H1 (cell line): ENCODE results near the gene KCTD8. TPM values are rescaled to one million over a fixed set of nuclear protein-coding genes. Genes with fewer than 3 reads are reported as not detected.

Source experiments
- CTCF ChIA-PET: fragments of 300-600 bp; sonication (Branson Sonifier 250); formaldehyde crosslinking; loops from one replicate; lab custom pipeline; 2021; ENCODE audit not compliant: partially characterized antibody; lab: Charles Lee
- POLR2A ChIA-PET: fragments of 300-600 bp; sonication (Branson Sonifier 250); formaldehyde crosslinking; loops from one replicate; lab custom pipeline; 2021; ENCODE audit warnings: inconsistent platforms; ENCODE audit not compliant: partially characterized antibody; lab: Charles Lee
- DNase-seq, 2 experiments: peaks; one replicate each; pipeline versions ENCODE4 v3.0.0 to v3.0.0-alpha.2; 2010 to 2022; ENCODE audit warnings: low spot score in 2 of 2, low read depth in 1 of 2, mixed read lengths in 1 of 2
- FAIRE-seq: peaks from 2 replicates; lab custom pipeline; 2011; peaks lifted over from hg19 to GRCh38; lab: Jason Lieb, UNC
- H2AFZ ChIP-seq: 2 replicates; pipeline ENCODE4 v1.8.1; 2012; ENCODE audit warnings: low read length, inconsistent platforms
- H2AK5ac ChIP-seq: 2 replicates; pipeline ENCODE4 v1.6.1; 2013; ENCODE audit warnings: low read depth, low read length
- H2BK120ac ChIP-seq: replicated peaks from 2 replicates; pipeline ENCODE3; 2013; ENCODE audit warnings: low read depth, low read length, inconsistent platforms
- H2BK12ac ChIP-seq: 2 replicates; pipeline ENCODE4 v1.6.1; 2013; ENCODE audit warnings: low read depth, low read length
- H2BK15ac ChIP-seq: 2 replicates; pipeline ENCODE4 v1.6.1; 2013; ENCODE audit warnings: low read length
- H2BK20ac ChIP-seq: 2 replicates; pipeline ENCODE4 v1.6.1; 2013; ENCODE audit warnings: low read length
- H2BK5ac ChIP-seq: 2 replicates; pipeline ENCODE4 v1.6.1; 2013; ENCODE audit warnings: low read depth, low read length
- H3K14ac ChIP-seq: 2 replicates; pipeline ENCODE4 v1.6.1; 2013; ENCODE audit warnings: inconsistent platforms; ENCODE audit not compliant: insufficient read length
- H3K18ac ChIP-seq: 2 replicates; pipeline ENCODE4 v1.6.1; 2013; ENCODE audit warnings: low read length; ENCODE audit errors: extremely low read depth
- H3K23ac ChIP-seq: 2 replicates; pipeline ENCODE4 v1.6.1; 2013; ENCODE audit warnings: inconsistent platforms; ENCODE audit not compliant: insufficient read length
- H3K23me2 ChIP-seq: 2 replicates; pipeline ENCODE4 v1.6.1; 2013; ENCODE audit warnings: low read depth, low read length
- H3K27ac ChIP-seq: 2 replicates; pipeline ENCODE4 v1.6.1; 2011; ENCODE audit warnings: low read depth, low read length, inconsistent platforms
- H3K27me3 ChIP-seq, 4 experiments: replicated peaks in 1 of 4; 1 replicate in 1 of 4; 2 replicates in 3 of 4; pipeline versions ENCODE4 v1.6.1 to v1.8.1; 2011 to 2013; ENCODE audit warnings: low read length in 3 of 4, mild to moderate bottlenecking in 3 of 4, inconsistent platforms in 2 of 4, mixed read lengths in 2 of 4, moderate library complexity in 1 of 4; ENCODE audit not compliant: control insufficient read depth in 3 of 4, insufficient read depth in 3 of 4; ENCODE audit errors: extremely low read depth in 1 of 4
- H3K36me3 ChIP-seq, 4 experiments: 2 replicates each; pipeline versions ENCODE4 v1.6.1 to v1.8.1; 2011 to 2013; ENCODE audit warnings: mild to moderate bottlenecking in 4 of 4, low read length in 3 of 4, moderate library complexity in 2 of 4, control low read depth in 1 of 4, inconsistent platforms in 1 of 4; ENCODE audit not compliant: insufficient read depth in 4 of 4, control insufficient read depth in 2 of 4
- H3K4ac ChIP-seq: replicated peaks from 2 replicates; pipeline ENCODE3; 2013; ENCODE audit warnings: low read length, low read depth, mixed read lengths, inconsistent platforms; ENCODE audit not compliant: insufficient read length
- H3K4me1 ChIP-seq, 4 experiments: replicated peaks in 1 of 4; 1 replicate in 1 of 4; 2 replicates in 3 of 4; pipeline versions ENCODE4 v1.6.1 to v1.8.1; 2011 to 2013; ENCODE audit warnings: low read length in 3 of 4, inconsistent platforms in 2 of 4, mixed read lengths in 1 of 4; ENCODE audit not compliant: insufficient read depth in 4 of 4, control insufficient read depth in 3 of 4
- H3K4me2 ChIP-seq, 2 experiments: 2 replicates each; pipeline versions ENCODE4 v1.6.1 to v1.8.1; 2011 to 2013; ENCODE audit warnings: low read depth in 2 of 2, low read length in 2 of 2, control low read depth in 1 of 2, inconsistent platforms in 1 of 2, mild to moderate bottlenecking in 1 of 2; ENCODE audit not compliant: insufficient read depth in 1 of 2
- H3K4me3 ChIP-seq, 4 experiments: fragments of 200-600, 300-600 bp in 1 of 4; sonication (generic), shearing (Covaris generic), sonication (Bioruptor Twin) in 1 of 4; 2 replicates each; pipeline versions ENCODE4 v1.5.1 to v1.8.1; 2011 to 2016; ENCODE audit warnings: low read length in 4 of 4, low read depth in 3 of 4, control low read depth in 2 of 4, inconsistent platforms in 2 of 4, mild to moderate bottlenecking in 2 of 4, mixed read lengths in 1 of 4, moderate library complexity in 1 of 4; ENCODE audit not compliant: insufficient read depth in 2 of 4; ENCODE audit errors: extremely low read depth in 1 of 4
- H3K56ac ChIP-seq: replicated peaks from 2 replicates; pipeline ENCODE3; 2013; ENCODE audit warnings: low read depth, mild to moderate bottlenecking, mixed read lengths, low read length, inconsistent platforms; ENCODE audit not compliant: insufficient read length
- H3K79me1 ChIP-seq: 2 replicates; pipeline ENCODE4 v1.6.1; 2013; ENCODE audit warnings: low read depth, low read length, control low read depth
- H3K79me2 ChIP-seq, 2 experiments: 2 replicates each; pipeline versions ENCODE4 v1.6.1 to v1.8.1; 2012 to 2013; ENCODE audit warnings: low read length in 2 of 2, mild to moderate bottlenecking in 2 of 2, inconsistent platforms in 1 of 2; ENCODE audit not compliant: insufficient read depth in 2 of 2, control insufficient read depth in 1 of 2
- H3K9ac ChIP-seq, 4 experiments: replicated peaks in 1 of 4; 1 replicate in 1 of 4; 2 replicates in 3 of 4; pipeline versions ENCODE4 v1.6.1 to v1.8.1; 2011 to 2013; ENCODE audit warnings: low read depth in 3 of 4, low read length in 3 of 4, control low read depth in 2 of 4, mild to moderate bottlenecking in 2 of 4, moderate library complexity in 2 of 4, inconsistent platforms in 1 of 4; ENCODE audit errors: extremely low read depth in 1 of 4
- H3K9me3 ChIP-seq, 2 experiments: 2 replicates each; pipeline versions ENCODE4 v1.6.1 to v1.8.1; 2012 to 2013; ENCODE audit warnings: mild to moderate bottlenecking in 2 of 2, moderate library complexity in 2 of 2, control low read depth in 1 of 2, inconsistent platforms in 1 of 2, low read depth in 1 of 2, low read length in 1 of 2, mixed read lengths in 1 of 2; ENCODE audit not compliant: insufficient read depth in 2 of 2
- H4K20me1 ChIP-seq, 2 experiments: replicated peaks in 1 of 2; 2 replicates each; pipeline versions ENCODE3 to v1.8.1; 2011 to 2013; ENCODE audit warnings: inconsistent platforms in 2 of 2, low read length in 2 of 2, mild to moderate bottlenecking in 1 of 2; ENCODE audit not compliant: insufficient read depth in 2 of 2, control insufficient read depth in 1 of 2
- H4K5ac ChIP-seq: 2 replicates; pipeline ENCODE4 v1.6.1; 2013; ENCODE audit warnings: low read length, low read depth, mixed read lengths, inconsistent platforms; ENCODE audit not compliant: insufficient read length
- H4K8ac ChIP-seq: 2 replicates; pipeline ENCODE4 v1.8.0; 2013; ENCODE audit warnings: mild to moderate bottlenecking, moderate library complexity, low read length, inconsistent platforms; ENCODE audit not compliant: insufficient read depth; ENCODE audit errors: extremely low read depth
- H4K91ac ChIP-seq: replicated peaks from 2 replicates; pipeline ENCODE3; 2013; ENCODE audit warnings: low read length, mixed read lengths, inconsistent platforms; ENCODE audit not compliant: insufficient read length
- ASH2L ChIP-seq: fragments of 200-600, 300-600 bp; sonication (generic); IDR thresholded peaks from one replicate; pipeline ENCODE4 v1.7.1; 2017; ENCODE audit warnings: low read length
- ATF2 ChIP-seq: IDR thresholded peaks from 2 replicates; pipeline ENCODE4 v1.6.1; 2012; ENCODE audit warnings: low read length, inconsistent platforms
- BACH1 ChIP-seq: IDR thresholded peaks from 2 replicates; pipeline ENCODE4 v1.6.1; 2012; ENCODE audit warnings: low read length, improper control_type of control experiment
- CREB1 ChIP-seq: IDR thresholded peaks from 2 replicates; pipeline ENCODE4 v1.6.1; 2012; ENCODE audit warnings: inconsistent platforms
- KDM1A ChIP-seq: fragments of 200-600, 300-600 bp; sonication (generic); IDR thresholded peaks from 2 replicates; pipeline ENCODE4 v1.7.1; 2016; ENCODE audit warnings: mild to moderate bottlenecking, low read length, borderline replicate concordance
- KDM4A ChIP-seq: IDR thresholded peaks from one replicate; pipeline ENCODE4 v1.7.1; 2012; ENCODE audit warnings: low read depth, mild to moderate bottlenecking, moderate library complexity, low read length, inconsistent platforms; ENCODE audit not compliant: severe bottlenecking
- MAFK ChIP-seq: IDR thresholded peaks from 2 replicates; pipeline ENCODE4 v1.6.1; 2012; ENCODE audit warnings: low read depth, mild to moderate bottlenecking, improper control_type of control experiment, low read length
- NANOG ChIP-seq: IDR thresholded peaks from 2 replicates; pipeline ENCODE4 v1.6.1; 2011; ENCODE audit warnings: low read length, low read depth, mild to moderate bottlenecking, inconsistent platforms; ENCODE audit not compliant: insufficient read depth, poor library complexity, severe bottlenecking
- RXRA ChIP-seq: IDR thresholded peaks from 2 replicates; pipeline ENCODE4 v1.6.1; 2011; ENCODE audit warnings: low read depth, mild to moderate bottlenecking, low read length, moderate library complexity; ENCODE audit not compliant: insufficient read depth
- SIN3A ChIP-seq, 2 experiments: IDR thresholded peaks in 1 of 2; conservative IDR thresholded peaks in 1 of 2; 2 replicates each; pipeline ENCODE4 v1.6.1; 2011 to 2012; ENCODE audit warnings: low read length in 2 of 2, improper control_type of control experiment in 1 of 2, low read depth in 1 of 2, mild to moderate bottlenecking in 1 of 2
- SIX5 ChIP-seq: IDR thresholded peaks from 2 replicates; pipeline ENCODE4 v1.6.1; 2011; ENCODE audit warnings: mild to moderate bottlenecking, low read depth, low read length
- TBP ChIP-seq: IDR thresholded peaks from 2 replicates; pipeline ENCODE4 v1.6.1; 2011; ENCODE audit warnings: low read depth, low read length, improper control_type of control experiment
- WGBS, 2 experiments: shearing (Covaris generic) in 1 of 2; methylation state at CpG; one replicate each; pipeline versions ENCODE4 v1.1.6 to v1.1.7; 2013 to 2015; ENCODE audit warnings: low lambda C conversion rate in 2 of 2, mixed read lengths in 2 of 2, inconsistent platforms in 1 of 2, low coverage in 1 of 2, missing lambda C conversion rate in 1 of 2; ENCODE audit not compliant: insufficient replicate concordance in 2 of 2, insufficient coverage in 1 of 2, insufficient read length in 1 of 2; ENCODE audit errors: extremely low coverage in 1 of 2, missing lambda C conversion rate in 1 of 2; 5-methylcytosine and 5-hydroxymethylcytosine counted together
- polyA plus RNA-seq, 7 experiments: library from polyadenylated mRNA; depleted of rRNA in 3 of 7; stranded (reverse) in 5 of 7; unstranded in 2 of 7; fragments of >200 nt in 5 of 7; fragments of 200-250 nt in 2 of 7; gene quantifications; 1 replicate in 5 of 7; 2 replicates in 1 of 7; 4 replicates in 1 of 7; pipeline versions ENCODE4 v1.2.1 to v1.2.3, GENCODE V29; 2011 to 2013; ENCODE audit warnings: missing spikeins in 2 of 7, mixed read lengths in 2 of 7
- total RNA-seq: library from RNA; stranded (reverse); fragmentation: NEBNext Ultra II Directional; extraction: Animal tissue kit (Norgen Biotek cat#: 25700); gene quantifications from 2 replicates; pipeline ENCODE4 v1.2.1, GENCODE V29; 2021

KCTD8 gene
- total and polyA plus RNA-seq, 2 of the 8 experiments (the other 6 are each of a cell fraction or from before 2014, with no cell fraction given): 2.9 to 3.7 TPM

- Histone ChIP-seq H3K79me1 (no peaks in the 10 kb centered on the region), H4K20me1 (no peaks in the 10 kb centered on the region), H3K23me2 (no peaks in the 10 kb centered on the region), H3K27ac (no peak overlapping the region), H4K91ac (no peak overlapping the region), H2AK5ac (no peak overlapping the region), H4K8ac (no peak overlapping the region), H3K14ac (no peak overlapping the region), H3K23ac (no peak overlapping the region), H3K79me2 (no peaks in the 10 kb centered on the region), H3K4me3 (no peak overlapping the region), H3K9me3 (no peaks in the 10 kb centered on the region; a peak in 1 of 4 replicates), H2BK120ac (no peak overlapping the region), H2BK20ac (no peak overlapping the region), H3K56ac (no peak overlapping the region), H3K4ac (no peak overlapping the region), H3K36me3 (no peaks in the 10 kb centered on the region), H2BK5ac (no peak overlapping the region), H2BK15ac (no peak overlapping the region), H2AFZ (no peak overlapping the region), H3K27me3 (no peaks in the 10 kb centered on the region), H4K5ac (no peak overlapping the region), H3K18ac (no peak overlapping the region), H2BK12ac (no peak overlapping the region), H3K4me2 (no peak overlapping the region), H3K4me1 (no peaks in the 10 kb centered on the region), H3K9ac (no peak overlapping the region)
- FAIRE-seq (no peak), DNase-seq (no peak)
- ChIA-PET CTCF (no interaction called here), POLR2A (no interaction called here)
- 42% methylated on average over 2 of the region's 2 CpGs; no CpG with 5 or more reads in 1 of the 2 experiments for WGBS, 2 experiments
- TF ChIP-seq BACH1 (no peak), NANOG (no peak), CREB1 (no peak), MAFK (no peak), ATF2 (no peak), KDM1A (no peak), RXRA (no peak), SIX5 (no peak), ASH2L (no peak), KDM4A (no peak), SIN3A (conservative IDR thresholded peaks at IDR 0.05 in 1 of 2, IDR thresholded peaks at IDR 0.05 in 1 of 2; ENCODE audit: low read depth in 1 of 2, low read length in 2 of 2) (no peak), TBP (no peak)
Observed at GRCh38 chr4:44320833-44321232, 127.8 kb downstream of the KCTD8 start.
